ENCODE data around the gene SEMA3F.
A peak's percentile ranks its signal among the peaks of the same experiment; 100 is the strongest.

SEMA3F gene

DNA sequence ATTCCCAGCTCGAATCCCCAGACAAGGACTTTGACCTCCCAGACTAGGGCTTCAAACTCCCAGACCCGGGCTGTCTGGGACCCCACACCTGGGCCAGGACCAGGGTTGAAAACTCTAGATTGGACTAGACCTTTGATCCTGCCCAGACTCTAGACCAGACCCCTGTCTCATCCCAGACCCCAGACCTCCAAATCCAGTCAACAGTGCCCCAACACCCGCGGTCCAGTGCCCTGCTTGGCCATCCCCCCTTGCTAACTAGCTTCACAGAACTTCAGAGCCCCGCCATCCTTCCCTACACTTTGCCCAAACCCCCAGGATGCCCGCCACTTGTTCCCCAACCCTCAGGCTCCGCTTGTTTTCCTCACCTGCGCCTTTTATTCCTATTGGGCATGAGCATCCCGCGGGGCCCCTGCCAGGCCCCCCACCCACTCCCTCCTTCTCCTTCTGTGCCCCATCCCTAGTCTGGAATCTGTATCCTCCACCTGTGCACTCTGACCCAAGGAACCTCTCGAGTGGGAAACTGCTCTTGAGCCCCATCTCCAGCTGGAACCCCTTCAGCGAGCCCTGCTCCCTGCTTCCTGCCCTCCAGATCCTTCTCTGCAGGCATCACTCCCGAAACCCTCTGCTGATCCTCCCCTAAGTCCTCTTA is 81.5 kb downstream of the SEMA3F start:
- no peak for DNase-seq

GRCh38 chr3:50237133-50237651 is 82.1 kb downstream of the SEMA3F start:
- peak; percentile 35 for DNase-seq

GRCh38 chr3:50237754-50238548 is 82.8 kb downstream of the SEMA3F start:
- DNase-seq = peak; percentile 92

DNA sequence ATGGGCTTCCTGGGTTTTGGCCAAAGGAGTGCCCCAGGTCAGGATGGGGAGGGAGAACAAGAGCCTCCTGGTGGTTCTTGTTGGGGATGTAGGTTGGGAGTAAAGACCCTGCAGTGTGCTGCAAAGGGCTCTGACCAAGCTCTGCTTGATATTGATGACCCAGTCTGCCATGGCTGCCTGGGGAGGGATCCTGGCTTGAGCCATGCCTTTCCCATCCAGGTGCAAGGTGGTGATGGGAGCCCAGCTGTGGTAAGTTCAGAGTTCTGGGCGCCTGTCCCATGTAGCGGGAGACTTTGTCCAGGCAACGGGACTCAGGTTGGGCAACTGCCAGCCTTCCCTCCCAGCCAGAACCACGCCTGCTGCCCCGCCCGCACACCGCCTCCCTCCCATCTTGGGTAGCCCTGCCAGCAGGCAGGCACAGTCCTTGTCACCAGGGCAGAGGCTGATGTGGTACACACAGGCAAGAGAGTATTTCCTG is 83.5 kb downstream of the SEMA3F start:
- peak; percentile 72 for DNase-seq
